ENCODE results near the gene MYO18A.

The MYO18A gene

GRCh38 chr17:29140051-29140621, 40.1 kb downstream of the MYO18A start:
- FAIRE-seq, result no peak
- TF ChIP-seq CTCF (IDR thresholded peaks at IDR 0.05; ENCODE audit: insufficient read depth, missing control alignments), result no peak
- no peak for DNase-seq (ENCODE audit: insufficient read length, low spot score)

DNA sequence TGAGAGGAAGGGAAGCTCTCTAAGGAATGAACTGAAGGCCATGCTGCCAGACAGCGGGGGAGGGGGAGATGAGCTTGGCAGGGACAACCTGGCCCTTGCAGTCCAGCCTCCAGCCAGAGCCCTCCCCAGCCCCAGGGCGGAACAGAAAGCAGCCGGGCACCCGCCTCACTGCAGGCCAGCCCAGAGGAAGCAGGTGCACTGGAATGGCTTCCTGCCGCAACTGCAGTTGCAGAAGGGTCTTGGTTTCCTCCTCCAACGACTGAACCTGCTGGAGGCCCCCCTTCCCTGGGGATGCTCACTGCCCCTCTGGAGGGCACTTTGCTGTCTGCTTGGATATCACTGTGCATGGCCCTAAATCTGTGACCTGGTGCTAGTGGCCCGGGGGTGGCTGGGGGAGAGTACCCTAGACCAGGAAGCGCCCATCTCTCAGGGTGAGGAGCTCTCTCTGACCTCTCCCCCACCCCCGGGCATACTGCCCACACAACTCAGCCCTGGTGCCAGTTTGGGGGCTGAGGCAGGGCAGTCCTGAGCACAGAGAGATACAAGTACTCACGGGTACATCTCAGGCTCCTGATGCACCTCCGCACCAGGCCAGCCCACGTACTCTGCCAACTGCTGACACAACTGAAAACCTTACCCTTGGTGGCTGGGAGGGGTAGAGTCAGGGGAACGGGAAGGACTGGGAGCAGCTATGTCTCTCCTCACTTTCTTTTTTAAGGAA, 41.1 kb downstream of the MYO18A start:
- FAIRE-seq (no peak), DNase-seq (ENCODE audit: insufficient read length, low spot score) (no peak)
- no peak for TF ChIP-seq CTCF (IDR thresholded peaks at IDR 0.05; ENCODE audit: insufficient read depth, missing control alignments)

GRCh38 chr17:29138184-29138955, 41.8 kb downstream of the MYO18A start:
- no peak for FAIRE-seq
- no peak for TF ChIP-seq CTCF (IDR thresholded peaks at IDR 0.05; ENCODE audit: insufficient read depth, missing control alignments)
- no peak for DNase-seq (ENCODE audit: insufficient read length, low spot score)

DNA sequence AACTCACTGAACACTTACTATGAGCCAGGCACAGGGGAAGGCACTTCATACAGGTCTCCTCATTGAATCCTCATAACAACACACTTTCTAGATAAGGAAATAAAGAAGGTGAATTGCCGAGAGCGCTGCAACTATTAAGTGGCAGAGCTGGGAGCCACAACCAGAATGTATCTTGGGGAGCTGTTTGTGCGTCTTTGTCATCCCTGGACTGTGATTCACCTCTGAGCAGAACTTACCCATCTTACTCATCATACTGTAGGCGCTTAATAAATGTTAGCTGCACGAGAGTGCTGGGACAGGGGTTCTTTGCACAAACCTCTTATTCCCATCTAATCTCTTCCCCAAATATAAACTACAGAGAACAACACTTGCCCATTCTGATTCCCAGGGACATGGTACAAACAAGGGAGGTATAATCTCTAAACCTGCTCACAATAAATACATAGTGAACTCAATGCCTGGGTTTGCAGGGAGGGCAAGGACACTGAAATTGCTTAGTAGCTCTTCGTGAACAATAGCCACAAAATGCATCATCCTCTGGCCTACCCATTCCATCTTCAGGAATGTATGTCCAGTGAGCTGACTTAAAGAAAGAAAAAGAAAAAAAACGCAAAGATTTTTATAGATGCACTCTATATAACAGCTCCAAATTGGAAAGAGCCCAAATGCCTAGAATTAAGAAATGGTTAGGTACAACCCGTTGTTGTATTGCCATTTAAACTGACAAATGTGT, 43.0 kb downstream of the MYO18A start:
- FAIRE-seq (no peak), DNase-seq (ENCODE audit: insufficient read length, low spot score) (no peak)
- TF ChIP-seq CTCF (IDR thresholded peaks at IDR 0.05; ENCODE audit: insufficient read depth, missing control alignments), result no peak

GRCh38 chr17:29135464-29135863, 44.7 kb downstream of the MYO18A start:
- FAIRE-seq (no peak), DNase-seq (ENCODE audit: insufficient read length, low spot score) (no peak)
- TF ChIP-seq CTCF (IDR thresholded peaks at IDR 0.05; ENCODE audit: insufficient read depth, missing control alignments), result no peak

DNA sequence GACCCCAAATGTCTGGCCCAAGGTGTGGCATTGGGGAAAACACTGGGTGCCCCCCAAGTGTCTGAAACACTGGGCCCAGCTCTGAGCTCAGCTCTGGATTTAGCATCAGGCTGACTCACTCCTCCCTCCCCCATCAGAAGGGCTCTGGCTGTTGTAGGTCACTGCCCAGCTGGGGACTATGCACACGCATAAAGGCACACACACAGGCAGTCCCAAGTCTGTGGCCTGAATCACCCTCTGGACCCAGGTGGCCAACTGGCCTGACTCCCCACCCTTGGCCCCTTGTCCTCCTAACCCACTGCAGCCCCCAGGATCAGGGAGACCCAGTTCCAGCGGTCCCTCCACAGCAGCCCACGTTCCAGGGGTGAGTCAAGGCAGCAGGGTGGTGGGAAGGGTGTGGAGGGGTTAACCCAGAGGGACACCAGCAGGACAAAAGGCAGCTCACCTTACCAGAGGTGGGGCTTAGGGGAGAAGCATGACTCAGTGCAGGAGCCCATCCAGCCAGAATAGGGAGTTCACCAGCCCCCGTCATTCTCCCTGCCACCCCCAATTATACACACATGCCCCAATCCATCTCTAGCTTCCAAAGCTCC, 47.0 kb downstream of the MYO18A start:
- no peak for FAIRE-seq
- no peak for TF ChIP-seq CTCF (IDR thresholded peaks at IDR 0.05; ENCODE audit: insufficient read depth, missing control alignments)
- DNase-seq (ENCODE audit: insufficient read length, low spot score), result no peak

All from D721Med (cell line).